Spleen (tissue), 11 donors: ENCODE data around the gene LOXHD1. TPM values are rescaled to one million over a fixed set of nuclear protein-coding genes. Genes with fewer than 3 reads are reported as not detected.

Source experiments
- DNase-seq: peaks from one replicate; pipeline ENCODE4 v3.0.0-alpha.2; 2020
- H3K27ac ChIP-seq, 8 donors: fragments of 200-600 bp; sonication (generic) in 7 of 8; 1 replicate in 4 of 8; 2 replicates in 4 of 8; pipeline versions ENCODE4 v1.5.0 to v1.8.0; 2016 to 2021; ENCODE audit warnings: inconsistent platforms in 4 of 8, mild to moderate bottlenecking in 4 of 8, moderate library complexity in 1 of 8
- H3K27me3 ChIP-seq, 7 donors: fragments of 200-600 bp; sonication (generic) in 6 of 7; replicated peaks in 1 of 7; 1 replicate in 4 of 7; 2 replicates in 3 of 7; pipeline versions ENCODE4 v1.5.0 to v1.8.0; 2016 to 2021; ENCODE audit warnings: inconsistent platforms in 3 of 7, mild to moderate bottlenecking in 1 of 7
- H3K36me3 ChIP-seq, 6 donors: fragments of 200-600 bp; sonication (generic) in 5 of 6; 1 replicate in 4 of 6; 2 replicates in 2 of 6; pipeline versions ENCODE4 v1.5.0 to v1.8.0; 2016 to 2021; ENCODE audit warnings: inconsistent platforms in 2 of 6
- H3K4me1 ChIP-seq, 6 donors: fragments of 200-600 bp; sonication (generic) in 5 of 6; 1 replicate in 3 of 6; 2 replicates in 3 of 6; pipeline versions ENCODE4 v1.5.0 to v1.8.0; 2016 to 2021; ENCODE audit warnings: inconsistent platforms in 3 of 6
- H3K4me3 ChIP-seq, 8 donors: fragments of 200-600 bp; sonication (generic) in 7 of 8; 1 replicate in 4 of 8; 2 replicates in 4 of 8; pipeline versions ENCODE4 v1.5.0 to v1.8.0; 2016 to 2021; ENCODE audit warnings: inconsistent platforms in 4 of 8, mild to moderate bottlenecking in 4 of 8, moderate library complexity in 2 of 8
- H3K9me3 ChIP-seq, 8 donors: fragments of 200-600 bp; sonication (generic) in 7 of 8; 1 replicate in 4 of 8; 2 replicates in 4 of 8; pipeline versions ENCODE4 v1.5.0 to v1.8.0; 2016 to 2021; ENCODE audit warnings: inconsistent platforms in 4 of 8
- POLR2A ChIP-seq, 3 donors: fragments of 450-650 bp; IDR thresholded peaks; one replicate each; pipeline ENCODE4 v1.5.1; 2017; ENCODE audit warnings: antibody characterized with exemption in 3 of 3, mild to moderate bottlenecking in 1 of 3
- POLR2AphosphoS5 ChIP-seq, 3 donors: sonication (generic); formaldehyde crosslinking; IDR thresholded peaks; one replicate each; pipeline ENCODE4 v1.5.1; 2017; ENCODE audit warnings: antibody characterized with exemption in 3 of 3
- WGBS, 5 donors: extraction: QIAGEN DNeasy Blood & Tissue Kit in 3 of 5; methylation state at CpG; one replicate each; pipeline versions ENCODE4 v1.1.5 to v1.1.7; 2013 to 2018; 5-methylcytosine and 5-hydroxymethylcytosine counted together
- intact Hi-C: fragments of 100-400 bp; cut with DNase I; formaldehyde crosslinking; loops from one replicate; pipeline ENCODE4 v1.15.0; 2023; ENCODE audit warnings: low total_unique reads
- polyA plus RNA-seq, 3 donors: library from polyadenylated mRNA; stranded (reverse); fragments of 200-250 nt; gene quantifications; one replicate each; pipeline ENCODE4 v1.2.1, GENCODE V29; 2013
- total RNA-seq, 7 donors: library from RNA; depleted of rRNA in 3 of 7; stranded (reverse); fragments of >200 nt in 3 of 7; fragmentation: NEBNext Ultra II Directional in 4 of 7; extraction: Animal tissue kit (Norgen Biotek cat#: 25700) in 4 of 7; gene quantifications; one replicate each; pipeline versions ENCODE4 v1.1.0 to v1.2.1, GENCODE V29; 2016 to 2021
- TF ChIP-seq, protein P1 (sequence below), 11 experiments: fragments of 200-600 bp in 7 of 11; fragments of 450-650 bp in 4 of 11; sonication (generic) in 4 of 11; IDR thresholded peaks in 8 of 11; conservative IDR thresholded peaks in 3 of 11; 1 replicate in 7 of 11; 2 replicates in 4 of 11; pipeline versions ENCODE4 v1.4.0 to v1.8.0; 2016 to 2021; ENCODE audit warnings: antibody characterized with exemption in 11 of 11, inconsistent platforms in 4 of 11, mild to moderate bottlenecking in 1 of 11
- donor health status: healthy with polysubstance abuse.
- donor health status: DM: no; HTN: no; CAD: no; lungs with moderate emphysema.
- donor health status: DM: no; HTN: no; CAD: no.
- donor health status: Bipolar disorder and iron deficiency.
- donor health status: healthy.
- donor health status: DM: no; HTN: no; CAD: no.
- donor health status: DM: yes; HTN: yes; CAD: no.

The LOXHD1 gene
- total and polyA plus RNA-seq, 10 donors, result 0.09 to 6.0 (median 2.1) TPM

DNA sequence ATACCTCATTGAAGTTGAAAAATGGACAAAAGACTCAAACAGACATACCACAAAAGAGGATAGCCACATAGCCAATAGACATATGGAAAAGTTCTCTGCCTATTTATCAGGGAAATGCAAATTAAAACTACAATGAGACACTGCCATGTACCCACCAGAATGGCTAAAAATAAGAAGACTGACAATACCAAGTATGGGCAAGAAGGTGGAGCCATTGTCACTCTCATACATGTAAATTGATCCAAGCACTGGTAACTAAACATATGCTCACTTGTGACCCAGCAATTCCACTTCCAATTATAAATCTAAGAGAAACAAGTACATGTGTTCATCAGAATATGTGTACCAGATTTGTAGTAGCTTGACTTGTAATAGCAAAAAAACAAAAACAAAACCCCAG, 4.6 kb downstream of the LOXHD1 start:
- intact Hi-C loops, result loop anchor here (10.0 kb wide), 2 partner anchors 98 to 478 kb away; a partner anchor contains a TSS
- Histone ChIP-seq H3K9me3 (no peaks in the 10 kb centered on the region), H3K36me3 (no peaks in the 10 kb centered on the region), H3K4me3 (no peak overlapping the region), H3K4me1 (no peaks in the 10 kb centered on the region), H3K27me3 (no peaks in the 10 kb centered on the region), H3K27ac (no peak overlapping the region)
- DNase-seq, result no peak
- TF ChIP-seq POLR2A (IDR thresholded peaks at IDR 0.05), result no peak
- TF ChIP-seq, protein P1, sequence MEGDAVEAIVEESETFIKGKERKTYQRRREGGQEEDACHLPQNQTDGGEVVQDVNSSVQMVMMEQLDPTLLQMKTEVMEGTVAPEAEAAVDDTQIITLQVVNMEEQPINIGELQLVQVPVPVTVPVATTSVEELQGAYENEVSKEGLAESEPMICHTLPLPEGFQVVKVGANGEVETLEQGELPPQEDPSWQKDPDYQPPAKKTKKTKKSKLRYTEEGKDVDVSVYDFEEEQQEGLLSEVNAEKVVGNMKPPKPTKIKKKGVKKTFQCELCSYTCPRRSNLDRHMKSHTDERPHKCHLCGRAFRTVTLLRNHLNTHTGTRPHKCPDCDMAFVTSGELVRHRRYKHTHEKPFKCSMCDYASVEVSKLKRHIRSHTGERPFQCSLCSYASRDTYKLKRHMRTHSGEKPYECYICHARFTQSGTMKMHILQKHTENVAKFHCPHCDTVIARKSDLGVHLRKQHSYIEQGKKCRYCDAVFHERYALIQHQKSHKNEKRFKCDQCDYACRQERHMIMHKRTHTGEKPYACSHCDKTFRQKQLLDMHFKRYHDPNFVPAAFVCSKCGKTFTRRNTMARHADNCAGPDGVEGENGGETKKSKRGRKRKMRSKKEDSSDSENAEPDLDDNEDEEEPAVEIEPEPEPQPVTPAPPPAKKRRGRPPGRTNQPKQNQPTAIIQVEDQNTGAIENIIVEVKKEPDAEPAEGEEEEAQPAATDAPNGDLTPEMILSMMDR (IDR thresholded peaks at IDR 0.05 in 8 of 11, conservative IDR thresholded peaks at IDR 0.05 in 3 of 11), result no peak
- no peak for TF ChIP-seq POLR2AphosphoS5 (IDR thresholded peaks at IDR 0.05)

DNA sequence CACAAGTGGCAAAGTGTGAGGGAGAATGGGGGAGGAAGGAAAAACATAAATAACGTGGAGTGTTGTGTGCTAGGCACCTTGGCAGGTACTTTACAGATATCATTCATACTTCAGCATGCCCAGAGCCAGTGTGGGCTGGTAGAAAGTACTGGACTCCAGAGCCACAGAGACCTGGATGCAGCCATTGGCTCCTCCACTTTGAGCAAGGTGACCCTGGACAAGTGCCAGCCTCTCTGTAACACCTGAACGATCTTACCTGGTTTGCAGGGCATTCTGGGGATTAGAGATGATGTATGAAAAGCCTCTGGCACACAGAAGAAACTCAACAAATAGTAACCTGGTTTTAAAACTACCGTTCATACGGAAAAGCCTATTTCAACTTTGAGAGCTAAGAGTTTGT, 6.3 kb downstream of the LOXHD1 start:
- intact Hi-C loops, result loop anchor here (10.0 kb wide), 2 partner anchors 96 to 476 kb away; a partner anchor contains a TSS
- H3K27me3 ChIP-seq, result no peaks in the 10 kb centered on the region
- no peak overlapping the region for H3K4me3 ChIP-seq
- 68 to 83% (median 71%) methylated on average over 4 of the region's 4 CpGs for WGBS, 5 donors
- H3K27ac ChIP-seq, result no peak overlapping the region
- H3K4me1 ChIP-seq, result no peaks in the 10 kb centered on the region
- DNase-seq, result no peak
- no peaks in the 10 kb centered on the region for H3K9me3 ChIP-seq
- TF ChIP-seq, protein P1 (IDR thresholded peaks at IDR 0.05 in 8 of 11, conservative IDR thresholded peaks at IDR 0.05 in 3 of 11), result no peak
- TF ChIP-seq POLR2A (IDR thresholded peaks at IDR 0.05) (no peak), POLR2AphosphoS5 (IDR thresholded peaks at IDR 0.05) (no peak)
- H3K36me3 ChIP-seq, result no peaks in the 10 kb centered on the region

DNA sequence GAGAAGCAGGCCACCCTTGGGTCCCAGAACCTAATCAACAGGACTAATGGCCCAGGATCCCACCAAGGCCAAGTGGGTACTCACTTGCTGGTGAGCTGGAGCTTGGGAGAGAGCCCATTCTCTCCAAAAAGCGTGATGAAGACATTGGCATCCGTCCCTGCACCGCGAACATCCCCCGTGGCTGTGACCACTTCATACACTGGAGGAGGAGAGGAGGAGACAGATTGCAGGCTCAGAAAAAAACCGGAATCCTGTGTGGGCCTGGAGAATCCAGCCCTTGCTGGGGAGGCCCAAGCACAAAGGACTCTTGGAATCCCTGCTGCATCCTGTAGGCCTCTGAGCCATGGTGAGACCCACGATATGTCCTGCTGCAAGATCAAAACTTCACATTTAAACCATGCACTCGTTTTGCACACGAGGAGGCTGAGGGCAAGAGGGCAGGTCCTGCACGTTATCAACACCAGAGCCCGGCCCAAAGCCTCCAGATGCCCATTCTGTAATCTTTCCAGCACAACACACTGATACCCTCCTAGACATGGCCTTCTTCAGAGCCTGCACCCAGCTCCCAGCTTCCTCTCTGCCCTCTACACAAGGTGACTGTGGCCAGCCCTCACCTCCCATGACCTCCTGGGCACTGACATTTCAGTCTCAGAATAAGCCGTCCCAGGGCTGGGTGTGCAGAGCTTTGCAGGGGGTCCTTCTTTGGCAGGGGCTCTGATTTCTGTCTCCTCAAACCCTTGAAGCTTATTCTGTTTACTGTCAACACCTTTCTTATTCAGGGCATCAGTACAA, 7.8 kb downstream of the LOXHD1 start:
- Histone ChIP-seq H3K36me3 (no peaks in the 10 kb centered on the region), H3K4me3 (no peak overlapping the region), H3K4me1 (no peaks in the 10 kb centered on the region), H3K27me3 (no peaks in the 10 kb centered on the region), H3K27ac (no peak overlapping the region), H3K9me3 (no peaks in the 10 kb centered on the region)
- intact Hi-C loops, result no loop called here
- WGBS, 5 donors, result 72 to 84% (median 80%) methylated on average over 12 of the region's 12 CpGs
- DNase-seq, result no peak
- TF ChIP-seq POLR2A (IDR thresholded peaks at IDR 0.05) (no peak), POLR2AphosphoS5 (IDR thresholded peaks at IDR 0.05) (no peak)
- TF ChIP-seq, protein P1 (IDR thresholded peaks at IDR 0.05 in 8 of 11, conservative IDR thresholded peaks at IDR 0.05 in 3 of 11), result no peak

DNA sequence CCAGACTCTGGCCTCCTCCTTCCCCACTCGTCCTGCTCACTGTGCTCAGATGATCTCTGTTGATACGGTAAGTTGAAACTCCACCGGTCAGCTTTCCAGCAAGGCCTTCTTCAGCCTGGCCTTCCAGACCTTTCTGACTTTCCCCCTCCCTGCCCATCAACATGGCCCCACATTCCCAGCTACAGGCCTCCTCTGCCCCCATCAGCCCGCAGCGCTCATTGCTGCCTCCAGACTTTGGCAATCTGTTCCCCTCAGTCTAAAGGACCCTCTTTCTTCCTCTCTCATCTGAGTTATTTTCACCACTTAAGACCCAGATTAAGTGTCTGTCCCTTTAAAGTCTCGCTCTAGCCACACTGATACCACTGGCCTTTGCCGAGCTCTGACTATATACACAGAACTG, 10.6 kb downstream of the LOXHD1 start:
- no peak overlapping the region for H3K27ac ChIP-seq
- no peak overlapping the region for H3K4me3 ChIP-seq
- intact Hi-C loops, result no loop called here
- DNase-seq, result no peak
- H3K4me1 ChIP-seq, result no peaks in the 10 kb centered on the region
- no peaks in the 10 kb centered on the region for H3K27me3 ChIP-seq
- no peaks in the 10 kb centered on the region for H3K9me3 ChIP-seq
- WGBS, 5 donors, result 85 to 89% (median 88%) methylated on average over 7 of the region's 7 CpGs
- no peaks in the 10 kb centered on the region for H3K36me3 ChIP-seq
- no peak for TF ChIP-seq POLR2AphosphoS5 (IDR thresholded peaks at IDR 0.05)
- TF ChIP-seq, protein P1 (IDR thresholded peaks at IDR 0.05 in 8 of 11, conservative IDR thresholded peaks at IDR 0.05 in 3 of 11), result no peak
- no peak for TF ChIP-seq POLR2A (IDR thresholded peaks at IDR 0.05)
